Panc1 (cell line): ENCODE data around the gene SMAD3. TPM values are rescaled to one million over a fixed set of nuclear protein-coding genes. Genes with fewer than 3 reads are reported as not detected.

Experiments used
- ATAC-seq: fragments of 200-7000 bp; cut with Tn5 transposase; 2 replicates; pipeline ENCODE4 v1.9.1; 2020; ENCODE audit warnings: mild to moderate bottlenecking, moderate library complexity
- BruUV-seq: library from RNA; stranded (reverse); fragments of 400-500 nt; replicated peaks from 2 replicates; lab custom pipeline; 2021; lab: Mats Ljungman, UMichigan
- CTCF ChIA-PET: fragments of 300-600 bp; sonication (Branson Sonifier 250); formaldehyde crosslinking; loops from one replicate; lab custom pipeline; 2022; ENCODE audit warnings: antibody characterized with exemption; lab: Charles Lee
- POLR2A ChIA-PET: fragments of 300-600 bp; sonication (Branson Sonifier 250); formaldehyde crosslinking; loops from one replicate; lab custom pipeline; 2022; ENCODE audit warnings: antibody characterized with exemption; lab: Charles Lee
- DNase-seq: peaks from one replicate; pipeline ENCODE4 v3.0.0-alpha.2; 2010; ENCODE audit warnings: low read depth, low spot score
- H3K27ac ChIP-seq: 2 replicates; pipeline ENCODE4 v1.5.1; 2011; ENCODE audit warnings: mild to moderate bottlenecking, low read length, inconsistent platforms
- H3K27me3 ChIP-seq: fragments of 200-500 bp; sonication (Bioruptor generic); 2 replicates; pipeline ENCODE4 v1.6.0; 2014; ENCODE audit warnings: low read length, inconsistent platforms; ENCODE audit not compliant: control insufficient read depth, insufficient read depth
- H3K36me3 ChIP-seq: fragments of 200-500 bp; sonication (Bioruptor generic); 2 replicates; pipeline ENCODE4 v1.5.1; 2014; ENCODE audit warnings: inconsistent platforms, mild to moderate bottlenecking, low read length, moderate library complexity; ENCODE audit not compliant: control insufficient read depth, insufficient read depth
- H3K4me1 ChIP-seq: 2 replicates; pipeline ENCODE4 v1.5.1; 2011; ENCODE audit warnings: inconsistent platforms, mild to moderate bottlenecking, low read length, moderate library complexity; ENCODE audit not compliant: control insufficient read depth, insufficient read depth
- H3K4me3 ChIP-seq, 2 experiments: 2 replicates each; pipeline ENCODE4 v1.5.1; 2011 to 2012; ENCODE audit warnings: low read depth in 2 of 2, low read length in 2 of 2, mild to moderate bottlenecking in 2 of 2, inconsistent platforms in 1 of 2, moderate library complexity in 1 of 2
- H3K9me3 ChIP-seq: fragments of 200-500 bp; sonication (Bioruptor generic); 2 replicates; pipeline ENCODE4 v1.5.1; 2014; ENCODE audit warnings: low read depth, mild to moderate bottlenecking, inconsistent platforms, low read length, moderate library complexity; ENCODE audit not compliant: control insufficient read depth, insufficient read depth
- POLR2AphosphoS5 ChIP-seq: IDR thresholded peaks from 2 replicates; pipeline ENCODE4 v1.6.1; 2012; ENCODE audit warnings: mild to moderate bottlenecking, low read depth, low read length, moderate library complexity
- SIN3A ChIP-seq: IDR thresholded peaks from 2 replicates; pipeline ENCODE4 v1.6.1; 2012; ENCODE audit warnings: low read depth, mild to moderate bottlenecking, low read length, moderate library complexity, borderline replicate concordance; ENCODE audit not compliant: insufficient read depth
- TCF7L2 ChIP-seq: IDR thresholded peaks from 2 replicates; pipeline ENCODE4 v1.6.1; 2011; ENCODE audit warnings: mild to moderate bottlenecking, low read depth, low read length, inconsistent platforms
- in situ Hi-C: cut with HindIII; loops from 2 replicates; pipeline ENCODE4 v1.10.0; 2016; ENCODE audit warnings: low sequenced_read_pairs, low pct_unique_long_range_greater_than_20kb
- intact Hi-C: fragments of 100-400 bp; cut with micrococcal nuclease; formaldehyde crosslinking; loops from one replicate; pipeline ENCODE4 v1.10.0; 2022; ENCODE audit not compliant: unreplicated experiment
- total RNA-seq: library from RNA; stranded (reverse); gene quantifications from one replicate; pipeline ENCODE4 v1.2.1, GENCODE V29; 2021; ENCODE audit not compliant: unreplicated experiment
- TF ChIP-seq, protein P1 (sequence below): fragments of 450-650 bp; IDR thresholded peaks from 2 replicates; pipeline ENCODE4 v1.5.1; 2017; ENCODE audit warnings: mild to moderate bottlenecking
- TF ChIP-seq, protein P2 (sequence below), 2 experiments: IDR thresholded peaks; 2 replicates each; pipeline ENCODE4 v1.6.1; 2011 to 2012; ENCODE audit warnings: low read depth in 2 of 2, control low read depth in 1 of 2, low read length in 1 of 2, mild to moderate bottlenecking in 1 of 2, moderate library complexity in 1 of 2; ENCODE audit not compliant: insufficient read depth in 1 of 2

Gene SMAD3
- total RNA-seq, 1 experiment from 2014 or later = 394 TPM

DNA sequence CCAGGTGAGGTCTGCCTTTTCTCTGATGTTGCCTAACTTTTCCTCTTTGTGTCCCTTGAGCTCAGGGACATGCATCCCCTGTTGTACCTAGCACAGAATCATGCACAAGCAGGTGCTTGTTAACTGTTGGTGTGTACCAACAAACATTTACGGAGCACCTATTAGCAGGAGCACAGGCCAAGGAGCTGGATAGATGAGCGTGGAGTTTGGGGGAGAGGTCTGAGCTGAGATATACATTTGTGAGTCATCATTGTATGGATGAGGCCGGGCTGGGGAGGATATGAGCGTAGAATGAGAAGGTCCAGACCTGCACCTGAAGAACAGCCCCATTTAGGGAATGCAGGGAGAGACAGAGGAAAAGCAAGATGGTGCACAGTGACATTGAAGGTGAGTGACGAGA lies 53.4 kb downstream of the SMAD3 start:
- TF ChIP-seq POLR2AphosphoS5 = no peak
- TF ChIP-seq, protein P1, sequence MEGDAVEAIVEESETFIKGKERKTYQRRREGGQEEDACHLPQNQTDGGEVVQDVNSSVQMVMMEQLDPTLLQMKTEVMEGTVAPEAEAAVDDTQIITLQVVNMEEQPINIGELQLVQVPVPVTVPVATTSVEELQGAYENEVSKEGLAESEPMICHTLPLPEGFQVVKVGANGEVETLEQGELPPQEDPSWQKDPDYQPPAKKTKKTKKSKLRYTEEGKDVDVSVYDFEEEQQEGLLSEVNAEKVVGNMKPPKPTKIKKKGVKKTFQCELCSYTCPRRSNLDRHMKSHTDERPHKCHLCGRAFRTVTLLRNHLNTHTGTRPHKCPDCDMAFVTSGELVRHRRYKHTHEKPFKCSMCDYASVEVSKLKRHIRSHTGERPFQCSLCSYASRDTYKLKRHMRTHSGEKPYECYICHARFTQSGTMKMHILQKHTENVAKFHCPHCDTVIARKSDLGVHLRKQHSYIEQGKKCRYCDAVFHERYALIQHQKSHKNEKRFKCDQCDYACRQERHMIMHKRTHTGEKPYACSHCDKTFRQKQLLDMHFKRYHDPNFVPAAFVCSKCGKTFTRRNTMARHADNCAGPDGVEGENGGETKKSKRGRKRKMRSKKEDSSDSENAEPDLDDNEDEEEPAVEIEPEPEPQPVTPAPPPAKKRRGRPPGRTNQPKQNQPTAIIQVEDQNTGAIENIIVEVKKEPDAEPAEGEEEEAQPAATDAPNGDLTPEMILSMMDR = no peak
- no peak for TF ChIP-seq SIN3A
- TF ChIP-seq, protein P2, sequence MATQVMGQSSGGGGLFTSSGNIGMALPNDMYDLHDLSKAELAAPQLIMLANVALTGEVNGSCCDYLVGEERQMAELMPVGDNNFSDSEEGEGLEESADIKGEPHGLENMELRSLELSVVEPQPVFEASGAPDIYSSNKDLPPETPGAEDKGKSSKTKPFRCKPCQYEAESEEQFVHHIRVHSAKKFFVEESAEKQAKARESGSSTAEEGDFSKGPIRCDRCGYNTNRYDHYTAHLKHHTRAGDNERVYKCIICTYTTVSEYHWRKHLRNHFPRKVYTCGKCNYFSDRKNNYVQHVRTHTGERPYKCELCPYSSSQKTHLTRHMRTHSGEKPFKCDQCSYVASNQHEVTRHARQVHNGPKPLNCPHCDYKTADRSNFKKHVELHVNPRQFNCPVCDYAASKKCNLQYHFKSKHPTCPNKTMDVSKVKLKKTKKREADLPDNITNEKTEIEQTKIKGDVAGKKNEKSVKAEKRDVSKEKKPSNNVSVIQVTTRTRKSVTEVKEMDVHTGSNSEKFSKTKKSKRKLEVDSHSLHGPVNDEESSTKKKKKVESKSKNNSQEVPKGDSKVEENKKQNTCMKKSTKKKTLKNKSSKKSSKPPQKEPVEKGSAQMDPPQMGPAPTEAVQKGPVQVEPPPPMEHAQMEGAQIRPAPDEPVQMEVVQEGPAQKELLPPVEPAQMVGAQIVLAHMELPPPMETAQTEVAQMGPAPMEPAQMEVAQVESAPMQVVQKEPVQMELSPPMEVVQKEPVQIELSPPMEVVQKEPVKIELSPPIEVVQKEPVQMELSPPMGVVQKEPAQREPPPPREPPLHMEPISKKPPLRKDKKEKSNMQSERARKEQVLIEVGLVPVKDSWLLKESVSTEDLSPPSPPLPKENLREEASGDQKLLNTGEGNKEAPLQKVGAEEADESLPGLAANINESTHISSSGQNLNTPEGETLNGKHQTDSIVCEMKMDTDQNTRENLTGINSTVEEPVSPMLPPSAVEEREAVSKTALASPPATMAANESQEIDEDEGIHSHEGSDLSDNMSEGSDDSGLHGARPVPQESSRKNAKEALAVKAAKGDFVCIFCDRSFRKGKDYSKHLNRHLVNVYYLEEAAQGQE (IDR thresholded peaks at IDR 0.05; ENCODE audit: insufficient read depth in 1 of 2, low read depth in 2 of 2, low read length in 1 of 2) = no peak
- TF ChIP-seq TCF7L2 = no peak
- 0 out of 2 replicates have a peak, but pooled peaks cover 5% of the 10 kb centered on the region for H3K36me3 ChIP-seq
- no peaks in the 10 kb centered on the region for H3K27me3 ChIP-seq
- intact Hi-C loops = no loop called here
- no TSS peak for BruUV-seq
- H3K9me3 ChIP-seq = no peaks in the 10 kb centered on the region
- peaks cover 97% of the 10 kb centered on the region for H3K4me1 ChIP-seq
- DNase-seq (no peak), ATAC-seq (no peak)
- in situ Hi-C loops = no loop called here
- H3K27ac ChIP-seq = peak overlapping the region; percentile 100
- ChIA-PET POLR2A (no interaction called here), CTCF (no interaction called here)
- H3K4me3 ChIP-seq = no peak overlapping the region

DNA sequence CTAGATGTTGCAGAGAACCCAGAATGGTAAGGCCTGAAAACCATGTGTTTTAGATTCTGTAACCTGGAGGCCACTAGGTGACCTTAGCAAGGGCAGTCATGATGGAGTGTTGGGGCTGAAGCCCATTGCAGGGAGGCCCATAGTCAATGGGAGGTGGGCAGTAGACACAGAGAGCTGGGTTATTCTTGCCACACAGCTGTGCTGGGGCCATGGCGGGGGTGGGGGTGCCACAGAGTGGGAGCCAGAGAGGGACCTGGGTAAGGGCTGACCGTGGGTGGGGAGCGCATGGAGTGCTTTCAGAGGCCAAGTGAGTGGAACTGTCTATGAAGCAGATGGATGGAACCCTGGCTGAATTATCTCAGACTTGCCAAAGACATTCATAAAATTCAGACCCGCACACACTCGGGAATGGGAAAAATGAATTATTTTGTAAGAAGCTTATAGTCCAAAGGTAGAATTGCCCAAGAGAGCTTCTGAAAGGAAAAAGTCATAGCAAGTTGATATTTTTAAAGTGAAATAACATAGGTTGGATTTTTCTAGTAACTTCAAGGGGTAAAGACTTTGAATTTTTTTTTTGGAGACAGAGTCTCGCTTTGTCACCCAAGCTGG lies 53.9 kb downstream of the SMAD3 start:
- Histone ChIP-seq H3K4me3 (no peak overlapping the region), H3K4me1 (peaks cover 97% of the 10 kb centered on the region), H3K9me3 (no peaks in the 10 kb centered on the region), H3K36me3 (0 out of 2 replicates have a peak, but pooled peaks cover 5% of the 10 kb centered on the region), H3K27me3 (no peaks in the 10 kb centered on the region), H3K27ac (peak overlapping the region; percentile 100)
- in situ Hi-C loops = no loop called here
- ATAC-seq = no peak
- CTCF ChIA-PET = interaction anchor here (0.6 kb wide), 1 partner anchor 18 kb away, joined by 3 read pairs; no protein-coding TSS in a partner anchor
- BruUV-seq = no TSS peak
- POLR2A ChIA-PET = interaction anchor here (0.5 kb wide), 1 partner anchor 41 kb away, joined by 4 read pairs; no protein-coding TSS in a partner anchor
- intact Hi-C loops = no loop called here
- TF ChIP-seq POLR2AphosphoS5 (peak; percentile 32; the same call in 1 of the 2 replicates), SIN3A (no peak)
- DNase-seq = no peak
